Measurements from ENCODE around the gene ANKLE1.

The ANKLE1 gene

GRCh38 chr19:17305216-17305516, 23.5 kb downstream of the ANKLE1 start:
- DNase-seq (ENCODE audit: extremely low spot score) = no peak
- ChIA-PET CTCF (interaction anchor here (0.8 to 4.3 kb wide), 16 partner anchors 10 to 237 kb away, joined by 3 to 51 read pairs (median 4); partner anchors contain the start of gene ANO8), POLR2A (interaction anchor here (0.6 kb wide), 1 partner anchor 801 kb away, joined by 3 read pairs; no protein-coding TSS in a partner anchor)
- TF ChIP-seq, protein P1, sequence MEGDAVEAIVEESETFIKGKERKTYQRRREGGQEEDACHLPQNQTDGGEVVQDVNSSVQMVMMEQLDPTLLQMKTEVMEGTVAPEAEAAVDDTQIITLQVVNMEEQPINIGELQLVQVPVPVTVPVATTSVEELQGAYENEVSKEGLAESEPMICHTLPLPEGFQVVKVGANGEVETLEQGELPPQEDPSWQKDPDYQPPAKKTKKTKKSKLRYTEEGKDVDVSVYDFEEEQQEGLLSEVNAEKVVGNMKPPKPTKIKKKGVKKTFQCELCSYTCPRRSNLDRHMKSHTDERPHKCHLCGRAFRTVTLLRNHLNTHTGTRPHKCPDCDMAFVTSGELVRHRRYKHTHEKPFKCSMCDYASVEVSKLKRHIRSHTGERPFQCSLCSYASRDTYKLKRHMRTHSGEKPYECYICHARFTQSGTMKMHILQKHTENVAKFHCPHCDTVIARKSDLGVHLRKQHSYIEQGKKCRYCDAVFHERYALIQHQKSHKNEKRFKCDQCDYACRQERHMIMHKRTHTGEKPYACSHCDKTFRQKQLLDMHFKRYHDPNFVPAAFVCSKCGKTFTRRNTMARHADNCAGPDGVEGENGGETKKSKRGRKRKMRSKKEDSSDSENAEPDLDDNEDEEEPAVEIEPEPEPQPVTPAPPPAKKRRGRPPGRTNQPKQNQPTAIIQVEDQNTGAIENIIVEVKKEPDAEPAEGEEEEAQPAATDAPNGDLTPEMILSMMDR (IDR thresholded peaks at IDR 0.05; ENCODE audit: control extremely low read depth, extremely low read depth, low read depth, missing control alignments) = no peak

DNA sequence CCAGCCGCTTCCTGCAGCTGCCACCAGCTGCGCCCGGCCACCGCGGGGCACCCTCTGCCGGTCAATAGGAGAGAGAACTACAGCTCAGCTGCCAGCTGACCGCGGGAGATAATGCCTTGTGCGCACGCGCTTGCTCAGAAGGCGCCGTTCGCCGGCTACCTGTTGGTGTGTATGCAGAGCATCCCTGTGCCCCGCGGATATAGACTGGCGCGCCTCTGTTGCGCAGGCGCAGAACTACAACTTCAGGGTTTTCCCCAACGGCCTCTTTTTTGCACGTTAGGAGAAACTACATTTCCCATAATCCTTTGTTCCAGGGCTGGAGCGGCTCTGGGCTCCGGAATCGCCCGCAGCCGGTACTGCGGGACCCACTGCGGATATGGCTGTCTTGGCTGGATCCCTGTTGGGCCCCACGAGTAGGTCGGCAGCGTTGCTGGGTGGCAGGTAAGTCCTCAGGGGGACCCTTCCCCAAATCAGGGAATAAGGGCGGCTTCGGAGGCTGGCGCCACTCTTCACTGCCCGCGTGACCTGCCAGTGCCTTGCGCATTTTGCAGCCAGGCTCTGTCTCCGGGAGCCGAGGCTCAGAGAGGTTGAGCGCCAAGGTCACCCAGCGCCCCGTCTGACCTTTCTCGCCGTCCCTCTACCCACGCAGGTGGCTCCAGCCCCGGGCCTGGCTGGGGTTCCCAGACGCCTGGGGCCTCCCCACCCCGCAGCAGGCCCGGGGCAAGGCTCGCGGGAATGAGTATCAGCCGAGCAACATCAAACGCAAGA, 24.0 kb downstream of the ANKLE1 start, which contains the start of gene MRPL34:
Gene MRPL34 (plus strand): TSS at position 356 of the 768 bp plus-strand sequence. CDS start 21 bp downstream, at position 377.
- TF ChIP-seq, protein P1 (IDR thresholded peaks at IDR 0.05; ENCODE audit: control extremely low read depth, extremely low read depth, low read depth, missing control alignments) = peak; percentile 74
- ChIA-PET POLR2A (interaction anchor here (0.6 to 0.7 kb wide), 3 partner anchors 191 to 801 kb away, joined by 3 to 4 read pairs (median 3); no protein-coding TSS in a partner anchor), CTCF (interaction anchor here (0.8 to 4.3 kb wide), 17 partner anchors 9 to 238 kb away, joined by 3 to 51 read pairs (median 4); partner anchors contain the start of gene ANO8)
- peak; percentile 89 for DNase-seq (ENCODE audit: extremely low spot score)

DNA sequence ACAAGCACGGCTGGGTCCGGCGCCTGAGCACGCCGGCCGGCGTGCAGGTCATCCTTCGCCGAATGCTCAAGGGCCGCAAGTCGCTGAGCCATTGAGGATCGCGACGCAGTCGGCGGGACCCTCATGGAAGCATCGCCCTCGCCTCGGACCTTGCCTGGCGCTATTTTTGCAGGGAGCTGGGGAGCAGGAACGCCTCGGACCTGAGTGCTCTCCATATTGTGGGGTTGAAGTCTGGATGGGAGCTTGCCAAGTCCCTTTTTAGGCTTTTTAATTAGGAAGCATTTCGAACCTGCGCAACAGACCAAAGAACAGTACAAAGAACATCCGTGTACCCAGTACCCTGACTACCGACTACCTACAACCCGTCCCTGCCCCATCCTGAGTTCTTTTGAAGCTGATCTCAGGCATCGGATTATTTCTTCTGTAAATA, 24.6 kb downstream of the ANKLE1 start:
- CTCF ChIA-PET = interaction anchor here (1.1 to 2.6 kb wide), 6 partner anchors 9 to 160 kb away, joined by 3 to 10 read pairs (median 4); partner anchors contain the start of gene ANO8
- no peak for DNase-seq (ENCODE audit: extremely low spot score)
- TF ChIP-seq, protein P1 (IDR thresholded peaks at IDR 0.05; ENCODE audit: control extremely low read depth, extremely low read depth, low read depth, missing control alignments) = no peak
- POLR2A ChIA-PET = interaction anchor here (0.7 kb wide), 2 partner anchors 190 to 694 kb away, joined by 3 to 4 read pairs; no protein-coding TSS in a partner anchor

DNA sequence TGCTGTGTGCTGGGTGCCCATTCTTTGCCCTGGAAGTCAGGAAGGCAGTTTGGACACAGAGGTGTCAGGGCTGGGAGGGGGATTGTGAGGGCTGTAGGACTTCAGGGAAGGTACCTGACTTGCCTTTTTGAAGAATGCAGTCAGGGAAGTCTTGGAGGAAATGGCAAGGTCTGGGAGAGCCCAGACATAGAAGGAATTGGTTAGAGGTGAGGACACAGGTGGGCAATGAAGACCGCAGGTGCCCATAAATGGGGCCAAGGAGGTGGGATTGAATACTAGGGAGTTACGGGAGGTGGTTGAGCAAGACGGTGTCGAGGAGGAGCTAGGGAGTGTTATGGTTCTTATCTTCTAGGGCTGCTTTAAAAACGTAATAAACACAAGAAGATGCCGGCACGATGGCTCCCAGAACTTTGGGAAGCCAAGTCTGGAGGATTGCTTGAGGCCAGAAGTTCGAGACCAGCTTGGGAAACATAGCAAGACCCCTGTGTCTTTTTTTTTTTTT, 26.2 kb downstream of the ANKLE1 start:
- CTCF ChIA-PET = interaction anchor here (0.7 to 1.6 kb wide), 4 partner anchors 15 to 81 kb away, joined by 3 to 10 read pairs (median 4); no protein-coding TSS in a partner anchor
- no peak for DNase-seq (ENCODE audit: extremely low spot score)
- POLR2A ChIA-PET = no interaction called here
- TF ChIP-seq, protein P1 (IDR thresholded peaks at IDR 0.05; ENCODE audit: control extremely low read depth, extremely low read depth, low read depth, missing control alignments) = no peak

- ChIA-PET POLR2A (interaction anchor here (0.6 to 1.2 kb wide), 7 partner anchors 12 to 972 kb away, joined by 3 to 6 read pairs (median 4); partner anchors contain the start of genes ANKLE1, BABAM1, BST2 and JUND), CTCF (interaction anchor here (0.6 to 1.8 kb wide), 9 partner anchors 16 to 594 kb away, joined by 3 to 5 read pairs (median 3); partner anchors contain the start of gene BABAM1)
- DNase-seq (ENCODE audit: extremely low spot score) = peak; percentile 98
- TF ChIP-seq, protein P1 (IDR thresholded peaks at IDR 0.05; ENCODE audit: control extremely low read depth, extremely low read depth, low read depth, missing control alignments) = no peak
Measured at GRCh38 chr19:17309198-17309964, 27.7 kb downstream of the ANKLE1 start, which contains the start of gene DDA1. Gene DDA1 (plus strand): TSS chr19:17309563. CDS start chr19:17309655, 92 bp downstream.
